ENCODE results near the gene CCND3.

DNA sequence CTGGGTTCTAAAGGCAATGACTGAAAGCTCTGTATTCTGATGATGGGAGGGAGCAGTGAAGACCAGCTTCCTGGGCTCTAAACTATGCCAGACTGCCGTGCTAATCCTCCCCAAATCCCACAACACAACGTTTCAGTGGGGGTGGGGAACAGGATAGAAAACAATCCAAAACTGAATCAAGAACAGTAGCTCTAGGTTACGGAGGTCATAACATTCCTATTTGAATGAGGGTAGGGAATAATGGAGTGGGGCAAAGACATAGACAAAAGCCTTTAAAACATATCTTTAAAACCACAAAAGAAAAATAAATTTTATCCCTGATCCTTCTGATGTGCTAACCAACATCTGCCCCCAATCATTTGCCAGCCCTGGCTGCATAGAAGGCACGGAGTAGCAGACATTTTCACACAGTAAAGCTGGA lies 54.3 kb downstream of the CCND3 start:
- TF ChIP-seq, protein P1, sequence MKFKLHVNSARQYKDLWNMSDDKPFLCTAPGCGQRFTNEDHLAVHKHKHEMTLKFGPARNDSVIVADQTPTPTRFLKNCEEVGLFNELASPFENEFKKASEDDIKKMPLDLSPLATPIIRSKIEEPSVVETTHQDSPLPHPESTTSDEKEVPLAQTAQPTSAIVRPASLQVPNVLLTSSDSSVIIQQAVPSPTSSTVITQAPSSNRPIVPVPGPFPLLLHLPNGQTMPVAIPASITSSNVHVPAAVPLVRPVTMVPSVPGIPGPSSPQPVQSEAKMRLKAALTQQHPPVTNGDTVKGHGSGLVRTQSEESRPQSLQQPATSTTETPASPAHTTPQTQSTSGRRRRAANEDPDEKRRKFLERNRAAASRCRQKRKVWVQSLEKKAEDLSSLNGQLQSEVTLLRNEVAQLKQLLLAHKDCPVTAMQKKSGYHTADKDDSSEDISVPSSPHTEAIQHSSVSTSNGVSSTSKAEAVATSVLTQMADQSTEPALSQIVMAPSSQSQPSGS (IDR thresholded peaks at IDR 0.05; ENCODE audit: low read length) = no peak
- TF ChIP-seq, protein P2, sequence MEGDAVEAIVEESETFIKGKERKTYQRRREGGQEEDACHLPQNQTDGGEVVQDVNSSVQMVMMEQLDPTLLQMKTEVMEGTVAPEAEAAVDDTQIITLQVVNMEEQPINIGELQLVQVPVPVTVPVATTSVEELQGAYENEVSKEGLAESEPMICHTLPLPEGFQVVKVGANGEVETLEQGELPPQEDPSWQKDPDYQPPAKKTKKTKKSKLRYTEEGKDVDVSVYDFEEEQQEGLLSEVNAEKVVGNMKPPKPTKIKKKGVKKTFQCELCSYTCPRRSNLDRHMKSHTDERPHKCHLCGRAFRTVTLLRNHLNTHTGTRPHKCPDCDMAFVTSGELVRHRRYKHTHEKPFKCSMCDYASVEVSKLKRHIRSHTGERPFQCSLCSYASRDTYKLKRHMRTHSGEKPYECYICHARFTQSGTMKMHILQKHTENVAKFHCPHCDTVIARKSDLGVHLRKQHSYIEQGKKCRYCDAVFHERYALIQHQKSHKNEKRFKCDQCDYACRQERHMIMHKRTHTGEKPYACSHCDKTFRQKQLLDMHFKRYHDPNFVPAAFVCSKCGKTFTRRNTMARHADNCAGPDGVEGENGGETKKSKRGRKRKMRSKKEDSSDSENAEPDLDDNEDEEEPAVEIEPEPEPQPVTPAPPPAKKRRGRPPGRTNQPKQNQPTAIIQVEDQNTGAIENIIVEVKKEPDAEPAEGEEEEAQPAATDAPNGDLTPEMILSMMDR (IDR thresholded peaks at IDR 0.05 in 2 of 3, conservative IDR thresholded peaks at IDR 0.05 in 1 of 3; ENCODE audit: control insufficient read depth in 2 of 3, extremely low read depth in 1 of 3, insufficient read depth in 1 of 3, low read depth in 3 of 3, low read length in 3 of 3) = no peak
- TF ChIP-seq MXI1 (IDR thresholded peaks at IDR 0.05; ENCODE audit: low read depth, low read length) (no peak), NFIC (IDR thresholded peaks at IDR 0.05; ENCODE audit: low read depth, low read length) (no peak), ESRRA (IDR thresholded peaks at IDR 0.05; ENCODE audit: low read length) (no peak), POLR2AphosphoS5 (IDR thresholded peaks at IDR 0.05; ENCODE audit: low read length) (no peak), SPI1 (IDR thresholded peaks at IDR 0.05; ENCODE audit: borderline replicate concordance, insufficient read depth, low read depth, low read length) (no peak), TAF1 (IDR thresholded peaks at IDR 0.05; ENCODE audit: borderline replicate concordance, low read depth, low read length) (no peak), NRF1 (conservative IDR thresholded peaks at IDR 0.05; ENCODE audit: low read depth, low read length) (no peak), ETV6 (conservative IDR thresholded peaks at IDR 0.05 in 1 of 2, IDR thresholded peaks at IDR 0.05 in 1 of 2; ENCODE audit: borderline replicate concordance in 1 of 2, low read depth in 1 of 2) (no peak), CHD4 (IDR thresholded peaks at IDR 0.05) (no peak), CBFB (IDR thresholded peaks at IDR 0.05; ENCODE audit: low read depth) (no peak)
- TF ChIP-seq, protein P3, sequence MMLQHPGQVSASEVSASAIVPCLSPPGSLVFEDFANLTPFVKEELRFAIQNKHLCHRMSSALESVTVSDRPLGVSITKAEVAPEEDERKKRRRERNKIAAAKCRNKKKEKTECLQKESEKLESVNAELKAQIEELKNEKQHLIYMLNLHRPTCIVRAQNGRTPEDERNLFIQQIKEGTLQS (IDR thresholded peaks at IDR 0.05; ENCODE audit: borderline replicate concordance, extremely low read depth, low read depth, low read length) = no peak
- TF ChIP-seq, protein P4, sequence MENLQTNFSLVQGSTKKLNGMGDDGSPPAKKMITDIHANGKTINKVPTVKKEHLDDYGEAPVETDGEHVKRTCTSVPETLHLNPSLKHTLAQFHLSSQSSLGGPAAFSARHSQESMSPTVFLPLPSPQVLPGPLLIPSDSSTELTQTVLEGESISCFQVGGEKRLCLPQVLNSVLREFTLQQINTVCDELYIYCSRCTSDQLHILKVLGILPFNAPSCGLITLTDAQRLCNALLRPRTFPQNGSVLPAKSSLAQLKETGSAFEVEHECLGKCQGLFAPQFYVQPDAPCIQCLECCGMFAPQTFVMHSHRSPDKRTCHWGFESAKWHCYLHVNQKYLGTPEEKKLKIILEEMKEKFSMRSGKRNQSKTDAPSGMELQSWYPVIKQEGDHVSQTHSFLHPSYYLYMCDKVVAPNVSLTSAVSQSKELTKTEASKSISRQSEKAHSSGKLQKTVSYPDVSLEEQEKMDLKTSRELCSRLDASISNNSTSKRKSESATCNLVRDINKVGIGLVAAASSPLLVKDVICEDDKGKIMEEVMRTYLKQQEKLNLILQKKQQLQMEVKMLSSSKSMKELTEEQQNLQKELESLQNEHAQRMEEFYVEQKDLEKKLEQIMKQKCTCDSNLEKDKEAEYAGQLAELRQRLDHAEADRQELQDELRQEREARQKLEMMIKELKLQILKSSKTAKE (IDR thresholded peaks at IDR 0.05; ENCODE audit: low read depth, poor library complexity, severe bottlenecking) = no peak

Measured in GM12878 (cell line).